GM12878 (cell line): ENCODE measurements around the gene CCDC83. TPM values are rescaled to one million over a fixed set of nuclear protein-coding genes. Genes with fewer than 3 reads are reported as not detected.

Source experiments
- ATAC-seq: fragments of 200-7000 bp; cut with Tn5 transposase; 3 replicates; pipeline ENCODE4 v1.9.1; 2020; ENCODE audit warnings: mild to moderate bottlenecking, moderate library complexity
- BruUV-seq: library from RNA; stranded (reverse); fragments of 400-500 nt; replicated peaks from 2 replicates; lab custom pipeline; 2021; lab: Mats Ljungman, UMichigan
- CTCF ChIA-PET: fragments of 300-600 bp; sonication (Branson Sonifier 250); formaldehyde crosslinking; extraction: SDS; loops from one replicate; lab custom pipeline; 2021; ENCODE audit warnings: inconsistent platforms; lab: Yijun Ruan, JAX
- POLR2A ChIA-PET: fragments of 350-600 bp; formaldehyde crosslinking; extraction: SDS; loops from one replicate; lab custom pipeline; 2021; ENCODE audit warnings: inconsistent platforms; lab: Charles Lee
- RAD21 ChIA-PET: fragments of 300-600 bp; sonication (Branson Sonifier 250); formaldehyde crosslinking; loops from one replicate; lab custom pipeline; 2023; ENCODE audit warnings: antibody characterized with exemption; ENCODE audit not compliant: unreplicated experiment; lab: Charles Lee
- SMC1A ChIA-PET: fragments of 300-600 bp; sonication (Branson Sonifier 250); formaldehyde crosslinking; loops from one replicate; lab custom pipeline; 2023; ENCODE audit not compliant: unreplicated experiment, uncharacterized antibody; lab: Charles Lee
- DNase-seq: peaks from one replicate; pipeline ENCODE4 v3.0.0-alpha.2; 2011; ENCODE audit warnings: low read depth, low spot score
- FAIRE-seq: peaks from 3 replicates; lab custom pipeline; 2011; peaks lifted over from hg19 to GRCh38; lab: Jason Lieb, UNC
- H2AFZ ChIP-seq: 2 replicates; pipeline ENCODE4 v1.6.0; 2011; ENCODE audit warnings: low read depth, low read length, control low read depth; ENCODE audit not compliant: control insufficient read depth
- H3K27ac ChIP-seq: 2 replicates; pipeline ENCODE4 v1.5.1; 2011; ENCODE audit warnings: control low read depth; ENCODE audit not compliant: control insufficient read depth, insufficient read depth
- H3K27me3 ChIP-seq, 2 experiments: replicated peaks in 1 of 2; 2 replicates each; pipeline versions ENCODE4 v1.6.0 to v1.6.1; 2011; ENCODE audit warnings: low read length in 1 of 2; ENCODE audit not compliant: control insufficient read depth in 2 of 2, insufficient read depth in 2 of 2
- H3K36me3 ChIP-seq, 2 experiments: 2 replicates each; pipeline ENCODE4 v1.5.1; 2011; ENCODE audit warnings: low read length in 1 of 2; ENCODE audit not compliant: control insufficient read depth in 2 of 2, insufficient read depth in 2 of 2
- H3K4me1 ChIP-seq: 2 replicates; pipeline ENCODE4 v1.6.1; 2011; ENCODE audit warnings: mild to moderate bottlenecking, low read length, moderate library complexity, mixed read lengths; ENCODE audit not compliant: control insufficient read depth, insufficient read depth
- H3K4me2 ChIP-seq: 2 replicates; pipeline ENCODE4 v1.6.0; 2011; ENCODE audit warnings: control low read depth; ENCODE audit not compliant: control insufficient read depth, insufficient read depth
- H3K4me3 ChIP-seq: fragments of 200-600 bp; sonication (generic); 2 replicates; pipeline ENCODE4 v1.5.1; 2016
- H3K79me2 ChIP-seq: 2 replicates; pipeline ENCODE4 v1.6.0; 2011; ENCODE audit warnings: low read length; ENCODE audit not compliant: control insufficient read depth, insufficient read depth
- H3K9ac ChIP-seq: 2 replicates; pipeline ENCODE4 v1.8.0; 2011; ENCODE audit warnings: low read length, control low read depth, mixed read lengths; ENCODE audit not compliant: control insufficient read depth, insufficient read depth
- H3K9me3 ChIP-seq: replicated peaks from 3 replicates; pipeline ENCODE4 v1.5.1; 2011; ENCODE audit warnings: mild to moderate bottlenecking, low read length; ENCODE audit not compliant: control insufficient read depth, insufficient read depth
- H4K20me1 ChIP-seq: 2 replicates; pipeline ENCODE4 v1.6.0; 2011; ENCODE audit not compliant: control insufficient read depth, insufficient read depth
- EGR1 ChIP-seq, 2 experiments: IDR thresholded peaks; 1 replicate in 1 of 2; 2 replicates in 1 of 2; pipeline ENCODE4 v1.6.1; 2011 to 2012; ENCODE audit warnings: low read depth in 2 of 2, low read length in 2 of 2, borderline replicate concordance in 1 of 2, mild to moderate bottlenecking in 1 of 2, moderate library complexity in 1 of 2
- EZH2 ChIP-seq: IDR thresholded peaks from 2 replicates; pipeline ENCODE4 v1.6.1; 2012; ENCODE audit warnings: low read depth, mild to moderate bottlenecking, control low read depth, inconsistent platforms, low read length, borderline replicate concordance; ENCODE audit not compliant: control insufficient read depth
- FOXM1 ChIP-seq: IDR thresholded peaks from 2 replicates; pipeline ENCODE4 v1.6.1; 2012; ENCODE audit warnings: low read depth, mild to moderate bottlenecking, inconsistent platforms, low read length, moderate library complexity
- JUND ChIP-seq: IDR thresholded peaks from 2 replicates; pipeline ENCODE4 v1.6.1; 2012; ENCODE audit warnings: low read depth, mild to moderate bottlenecking, low read length, improper control_type of control experiment, moderate library complexity
- MTA3 ChIP-seq: IDR thresholded peaks from 2 replicates; pipeline ENCODE4 v1.6.1; 2012; ENCODE audit warnings: low read length, inconsistent platforms, borderline replicate concordance
- NFXL1 ChIP-seq: fragments of 450-650 bp; IDR thresholded peaks from 2 replicates; pipeline ENCODE4 v1.6.1; 2017; ENCODE audit warnings: antibody characterized with exemption, mild to moderate bottlenecking, borderline replicate concordance
- NR2C2 ChIP-seq: IDR thresholded peaks from 2 replicates; pipeline ENCODE4 v1.6.1; 2011; ENCODE audit warnings: borderline replicate concordance, low read depth; ENCODE audit not compliant: control insufficient read depth, insufficient read length
- NRF1 ChIP-seq: conservative IDR thresholded peaks from 2 replicates; pipeline ENCODE4 v1.6.1; 2011; ENCODE audit warnings: mild to moderate bottlenecking, low read depth, low read length, improper control_type of control experiment
- SP1 ChIP-seq: IDR thresholded peaks from one replicate; pipeline ENCODE4 v1.6.1; 2011; ENCODE audit warnings: low read depth, low read length
- SUPT20H ChIP-seq: IDR thresholded peaks from 2 replicates; pipeline ENCODE4 v1.6.1; 2011; ENCODE audit warnings: low read depth, mild to moderate bottlenecking, low read length, moderate library complexity, borderline replicate concordance; ENCODE audit not compliant: control insufficient read depth
- WRNIP1 ChIP-seq: IDR thresholded peaks from 2 replicates; pipeline ENCODE4 v1.6.1; 2011; ENCODE audit warnings: low read depth, low read length, improper control_type of control experiment, borderline replicate concordance
- ZNF217 ChIP-seq: fragments of 450-650 bp; IDR thresholded peaks from 2 replicates; pipeline ENCODE4 v1.6.1; 2017; ENCODE audit warnings: antibody characterized with exemption, mild to moderate bottlenecking
- ZNF384 ChIP-seq: IDR thresholded peaks from 2 replicates; pipeline ENCODE4 v1.6.1; 2012; ENCODE audit warnings: low read depth, mild to moderate bottlenecking, low read length, improper control_type of control experiment, borderline replicate concordance
- WGBS: methylation state at CpG from one replicate; pipeline ENCODE4 v1.1.6; 2016; ENCODE audit warnings: low lambda C conversion rate; ENCODE audit not compliant: insufficient replicate concordance, insufficient coverage; ENCODE audit errors: missing lambda C conversion rate; 5-methylcytosine and 5-hydroxymethylcytosine counted together
- in situ Hi-C: fragments of 300-500 bp; cut with MboI; formaldehyde crosslinking; loops from 9 replicates; pipeline ENCODE4 v1.14.3; 2018; ENCODE audit warnings: mixed read lengths
- intact Hi-C: fragments of 100-400 bp; cut with micrococcal nuclease; formaldehyde crosslinking; loops from one replicate; pipeline ENCODE4 v1.14.2; 2022; ENCODE audit not compliant: unreplicated experiment
- polyA plus RNA-seq, 11 experiments: library from polyadenylated mRNA; depleted of rRNA in 4 of 11; unstranded in 6 of 11; stranded (reverse) in 5 of 11; fragments of >200 nt; fragmentation: Nextera tagmentation in 4 of 11; fragmentation: Illumina TruSeq in 1 of 11; extraction: Ambion mirVana in 4 of 11; extraction: Trizol in 1 of 11; gene quantifications; 1 replicate in 1 of 11; 2 replicates in 10 of 11; pipeline versions ENCODE4 v1.2.1 to v1.2.3, GENCODE V29; 2011 to 2016; ENCODE audit warnings: inconsistent platforms in 2 of 11, missing spikeins in 2 of 11, low read depth in 1 of 11
- total RNA-seq, 4 experiments: library from RNA; depleted of rRNA in 3 of 4; stranded (reverse); fragments of >200 nt in 3 of 4; fragmentation: Illumina TruSeq in 1 of 4; extraction: Trizol in 1 of 4; gene quantifications; 2 replicates each; pipeline versions ENCODE4 v1.2.1 to v1.2.3, GENCODE V29; 2013 to 2021
- TF ChIP-seq, protein P1 (sequence below): fragments of 450-650 bp; IDR thresholded peaks from 2 replicates; pipeline ENCODE4 v1.6.1; 2018; ENCODE audit warnings: borderline replicate concordance, mild to moderate bottlenecking; ENCODE audit not compliant: partially characterized antibody
- TF ChIP-seq, protein P2 (sequence below): fragments of 450-650 bp; formaldehyde crosslinking; IDR thresholded peaks from 2 replicates; pipeline ENCODE4 v1.5.0; 2022; ENCODE audit warnings: mild to moderate bottlenecking, missing genetic modification characterization

CCDC83 gene
- total and polyA plus RNA-seq, 10 of the 15 experiments (the other 5 are each of a cell fraction or from before 2014, with no cell fraction given), result not detected

DNA sequence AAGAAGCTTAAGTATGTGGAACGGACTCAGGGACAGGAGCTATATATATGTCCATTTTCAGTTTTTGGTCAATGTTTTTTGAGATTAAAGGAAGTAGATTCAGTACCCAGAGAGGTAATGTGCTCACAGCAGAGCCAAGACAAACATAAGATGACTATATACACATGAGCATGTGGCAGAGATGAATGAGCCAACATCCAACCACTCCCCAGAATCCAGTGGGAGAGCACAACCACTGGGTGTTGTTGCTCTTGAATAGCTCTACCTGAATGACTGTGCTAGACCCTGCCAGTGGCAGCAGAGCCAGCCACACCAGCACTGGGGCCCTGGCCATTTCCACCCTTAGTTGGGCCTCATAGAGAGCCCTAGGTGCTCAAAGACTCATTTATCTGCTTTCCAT, 33.5 kb upstream of the CCDC83 start (continued):
- TF ChIP-seq, protein P1, sequence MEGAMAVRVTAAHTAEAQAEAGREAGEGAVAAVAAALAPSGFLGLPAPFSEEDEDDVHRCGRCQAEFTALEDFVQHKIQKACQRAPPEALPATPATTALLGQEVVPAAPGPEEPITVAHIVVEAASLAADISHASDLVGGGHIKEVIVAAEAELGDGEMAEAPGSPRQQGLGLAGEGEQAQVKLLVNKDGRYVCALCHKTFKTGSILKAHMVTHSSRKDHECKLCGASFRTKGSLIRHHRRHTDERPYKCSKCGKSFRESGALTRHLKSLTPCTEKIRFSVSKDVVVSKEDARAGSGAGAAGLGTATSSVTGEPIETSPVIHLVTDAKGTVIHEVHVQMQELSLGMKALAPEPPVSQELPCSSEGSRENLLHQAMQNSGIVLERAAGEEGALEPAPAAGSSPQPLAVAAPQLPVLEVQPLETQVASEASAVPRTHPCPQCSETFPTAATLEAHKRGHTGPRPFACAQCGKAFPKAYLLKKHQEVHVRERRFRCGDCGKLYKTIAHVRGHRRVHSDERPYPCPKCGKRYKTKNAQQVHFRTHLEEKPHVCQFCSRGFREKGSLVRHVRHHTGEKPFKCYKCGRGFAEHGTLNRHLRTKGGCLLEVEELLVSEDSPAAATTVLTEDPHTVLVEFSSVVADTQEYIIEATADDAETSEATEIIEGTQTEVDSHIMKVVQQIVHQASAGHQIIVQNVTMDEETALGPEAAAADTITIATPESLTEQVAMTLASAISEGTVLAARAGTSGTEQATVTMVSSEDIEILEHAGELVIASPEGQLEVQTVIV, result no peak

DNA sequence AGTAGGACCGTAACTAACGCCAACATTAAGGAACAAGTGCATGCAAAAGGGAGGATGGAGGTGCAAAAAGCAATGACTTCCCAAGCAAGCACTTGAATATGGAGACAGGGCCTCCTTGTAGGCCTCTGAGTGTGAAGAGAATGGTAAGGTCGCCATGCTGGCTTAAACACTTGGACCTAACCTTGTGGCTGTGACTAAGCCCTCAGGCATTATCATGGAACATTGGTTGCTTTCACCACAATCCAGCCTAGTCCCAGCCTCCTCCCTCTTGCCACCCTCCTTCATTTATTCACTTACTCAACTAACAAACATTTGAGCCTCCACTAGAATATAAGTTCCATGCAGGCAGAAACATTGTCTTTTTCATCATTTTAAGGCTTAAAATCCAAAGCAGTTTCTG, 32.4 kb upstream of the CCDC83 start:
- Histone ChIP-seq H3K4me2 (no peak overlapping the region), H3K36me3 (no peaks in the 10 kb centered on the region), H3K9ac (no peak overlapping the region), H3K79me2 (no peaks in the 10 kb centered on the region), H2AFZ (no peak overlapping the region), H3K9me3 (no peaks in the 10 kb centered on the region), H3K27ac (no peak overlapping the region), H3K27me3 (no peaks in the 10 kb centered on the region; a peak in 2 of 4 replicates), H3K4me1 (no peaks in the 10 kb centered on the region), H4K20me1 (no peaks in the 10 kb centered on the region), H3K4me3 (no peak overlapping the region)
- WGBS, result 63% methylated on average over 3 of the region's 3 CpGs
- in situ Hi-C loops (loop anchor here (10.0 kb wide), 1 partner anchor 228 kb away; no protein-coding TSS in a partner anchor), intact Hi-C loops (no loop called here)
- RAD21 ChIA-PET, result no interaction called here
- no TSS peak for BruUV-seq
- POLR2A ChIA-PET, result no interaction called here
- FAIRE-seq (no peak), DNase-seq (no peak), ATAC-seq (no peak)
- SMC1A ChIA-PET, result no interaction called here
- CTCF ChIA-PET, result no interaction called here
- no peak for TF ChIP-seq SP1
- no peak for TF ChIP-seq NRF1
- no peak for TF ChIP-seq FOXM1
- TF ChIP-seq MTA3, result no peak
- no peak for TF ChIP-seq SUPT20H
- no peak for TF ChIP-seq ZNF384
- TF ChIP-seq NFXL1, result no peak
- TF ChIP-seq EGR1 (IDR thresholded peaks at IDR 0.05; ENCODE audit: borderline replicate concordance in 1 of 2, low read depth in 2 of 2, low read length in 2 of 2), result no peak
- TF ChIP-seq WRNIP1, result no peak
- TF ChIP-seq, protein P2, sequence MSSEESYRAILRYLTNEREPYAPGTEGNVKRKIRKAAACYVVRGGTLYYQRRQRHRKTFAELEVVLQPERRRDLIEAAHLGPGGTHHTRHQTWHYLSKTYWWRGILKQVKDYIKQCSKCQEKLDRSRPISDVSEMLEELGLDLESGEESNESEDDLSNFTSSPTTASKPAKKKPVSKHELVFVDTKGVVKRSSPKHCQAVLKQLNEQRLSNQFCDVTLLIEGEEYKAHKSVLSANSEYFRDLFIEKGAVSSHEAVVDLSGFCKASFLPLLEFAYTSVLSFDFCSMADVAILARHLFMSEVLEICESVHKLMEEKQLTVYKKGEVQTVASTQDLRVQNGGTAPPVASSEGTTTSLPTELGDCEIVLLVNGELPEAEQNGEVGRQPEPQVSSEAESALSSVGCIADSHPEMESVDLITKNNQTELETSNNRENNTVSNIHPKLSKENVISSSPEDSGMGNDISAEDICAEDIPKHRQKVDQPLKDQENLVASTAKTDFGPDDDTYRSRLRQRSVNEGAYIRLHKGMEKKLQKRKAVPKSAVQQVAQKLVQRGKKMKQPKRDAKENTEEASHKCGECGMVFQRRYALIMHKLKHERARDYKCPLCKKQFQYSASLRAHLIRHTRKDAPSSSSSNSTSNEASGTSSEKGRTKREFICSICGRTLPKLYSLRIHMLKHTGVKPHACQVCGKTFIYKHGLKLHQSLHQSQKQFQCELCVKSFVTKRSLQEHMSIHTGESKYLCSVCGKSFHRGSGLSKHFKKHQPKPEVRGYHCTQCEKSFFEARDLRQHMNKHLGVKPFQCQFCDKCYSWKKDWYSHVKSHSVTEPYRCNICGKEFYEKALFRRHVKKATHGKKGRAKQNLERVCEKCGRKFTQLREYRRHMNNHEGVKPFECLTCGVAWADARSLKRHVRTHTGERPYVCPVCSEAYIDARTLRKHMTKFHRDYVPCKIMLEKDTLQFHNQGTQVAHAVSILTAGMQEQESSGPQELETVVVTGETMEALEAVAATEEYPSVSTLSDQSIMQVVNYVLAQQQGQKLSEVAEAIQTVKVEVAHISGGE, result no peak
- TF ChIP-seq ZNF217, result no peak
- TF ChIP-seq JUND, result no peak
- no peak for TF ChIP-seq NR2C2
- no peak for TF ChIP-seq EZH2
